Thyroid gland (tissue), 4 donors: Measurements from ENCODE around the gene RNF7. TPM values are rescaled to one million over a fixed set of nuclear protein-coding genes. Genes with fewer than 3 reads are reported as not detected.
"Not testable (repeated sequence)": the region's sequence is repeated elsewhere in the genome, so short reads cannot be mapped to it uniquely, and the experiment has no call there.

Source experiments
- DNase-seq, 2 donors: peaks; one replicate each; pipeline ENCODE4 v3.0.0-alpha.2; 2019
- H3K27ac ChIP-seq, 3 donors: fragments of 200-600 bp; sonication (generic); 1 replicate in 2 of 3; 2 replicates in 1 of 3; pipeline ENCODE4 v1.5.1; 2016 to 2019; ENCODE audit warnings: mild to moderate bottlenecking in 1 of 3, moderate library complexity in 1 of 3
- H3K27me3 ChIP-seq: fragments of 200-600 bp; sonication (generic); one replicate; pipeline ENCODE4 v1.5.1; 2019
- H3K36me3 ChIP-seq, 2 donors: fragments of 200-600 bp; sonication (generic); one replicate each; pipeline ENCODE4 v1.5.1; 2016 to 2019
- H3K4me1 ChIP-seq, 2 donors: fragments of 200-600 bp; sonication (generic); one replicate each; pipeline ENCODE4 v1.5.1; 2017 to 2019
- H3K4me3 ChIP-seq, 3 donors: fragments of 200-600 bp; sonication (generic); replicated peaks in 1 of 3; 1 replicate in 2 of 3; 2 replicates in 1 of 3; pipeline ENCODE4 v1.5.1; 2016; ENCODE audit warnings: mild to moderate bottlenecking in 1 of 3
- H3K9me3 ChIP-seq: fragments of 200-600 bp; sonication (generic); one replicate; pipeline ENCODE4 v1.5.1; 2017
- CTCF ChIP-seq, 6 experiments: fragments of 200-600 bp in 3 of 6; fragments of 450-650 bp in 3 of 6; sonication (generic) in 3 of 6; IDR thresholded peaks; one replicate each; pipeline ENCODE4 v1.5.1; 2016 to 2019; ENCODE audit warnings: antibody characterized with exemption in 6 of 6, mild to moderate bottlenecking in 2 of 6, inconsistent platforms in 1 of 6, moderate library complexity in 1 of 6
- POLR2A ChIP-seq, 2 donors: fragments of 450-650 bp; IDR thresholded peaks; one replicate each; pipeline ENCODE4 v1.6.1; 2017; ENCODE audit warnings: antibody characterized with exemption in 2 of 2, mild to moderate bottlenecking in 2 of 2, moderate library complexity in 1 of 2
- WGBS, 2 donors: methylation state at CpG; one replicate each; pipeline ENCODE4 v1.1.5; 2017; 5-methylcytosine and 5-hydroxymethylcytosine counted together
- intact Hi-C: fragments of 100-400 bp; cut with DNase I; formaldehyde crosslinking; loops from one replicate; pipeline ENCODE4 v1.15.1; 2023
- total RNA-seq, 4 donors: library from RNA; depleted of rRNA; stranded (reverse); fragments of >200 nt; gene quantifications; one replicate each; pipeline ENCODE4 v1.2.3, GENCODE V29; 2016

The RNF7 gene
- 100 to 1,000 TPM in 1 of 4 donors, 10 to 100 TPM in 3; 56.5 to 114 (median 79.1) TPM for total RNA-seq

DNA sequence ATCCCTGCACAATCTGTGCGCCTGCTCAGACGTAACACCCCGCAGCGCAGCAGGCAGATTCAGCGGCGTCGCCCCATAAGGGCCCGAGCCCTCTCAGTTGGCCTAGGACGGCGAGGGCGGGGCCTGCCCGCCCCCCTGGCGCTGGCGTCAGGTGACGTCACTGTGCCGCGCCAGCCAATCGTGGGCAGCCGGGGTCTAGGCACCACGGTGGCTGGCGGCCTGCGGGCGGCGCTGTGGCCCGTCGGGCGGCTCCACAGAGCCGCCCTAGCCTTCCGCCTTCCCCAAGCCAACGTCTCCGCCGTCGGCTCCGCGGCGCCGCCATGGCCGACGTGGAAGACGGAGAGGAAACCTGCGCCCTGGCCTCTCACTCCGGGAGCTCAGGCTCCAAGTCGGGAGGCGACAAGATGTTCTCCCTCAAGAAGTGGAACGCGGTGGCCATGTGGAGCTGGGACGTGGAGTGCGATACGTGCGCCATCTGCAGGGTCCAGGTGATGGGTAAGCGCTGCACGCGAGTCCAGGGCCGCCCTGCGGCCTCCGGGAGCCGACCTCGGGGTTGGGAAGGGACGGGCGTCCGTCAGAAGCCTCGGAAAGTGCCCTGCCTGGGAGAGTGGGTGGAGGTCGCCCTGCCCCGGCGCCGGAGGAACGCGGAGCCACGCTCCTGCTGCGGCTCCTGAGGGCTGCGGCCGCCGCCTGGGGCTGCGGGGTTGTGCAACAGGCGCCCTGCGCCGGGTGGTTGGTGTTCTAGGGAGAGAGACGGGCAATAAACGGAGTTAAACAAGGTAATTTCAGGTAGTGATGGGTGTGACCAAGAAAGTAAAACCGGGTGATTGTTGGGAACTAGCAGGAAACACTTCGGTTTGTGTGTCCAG is at the start of gene RNF7:
RNF7 (plus strand) TSS at position 277 of the 869 bp plus-strand sequence; CDS start at position 321, 44 bp downstream.
- Histone ChIP-seq H3K4me3 (peak within 1 kb of the TSS; percentile 92 to 96 (median 95)), H3K27ac (peak within 1 kb of the TSS; percentile 96 to 97 (median 97)), H3K36me3 (no peaks in the 10 kb centered on the region), H3K9me3 (no peaks in the 10 kb centered on the region), H3K4me1 (peaks cover 20 to 24% of the 10 kb centered on the region in 2 donors), H3K27me3 (no peaks in the 10 kb centered on the region)
- WGBS, 2 donors: 0% methylated on average over 38 to 49 of the region's 81 CpGs
- peak; percentile 94 for DNase-seq
- peak in 1 of 2 donors; percentile 90 for TF ChIP-seq POLR2A (IDR thresholded peaks at IDR 0.05)
- TF ChIP-seq CTCF (IDR thresholded peaks at IDR 0.05): peak; percentile 63 to 99 (median 92)
- intact Hi-C loops: loop anchor here (5.0 to 10.0 kb wide), 2 partner anchors 139 to 177 kb away; partner anchors contain the start of gene ATP1B3

DNA sequence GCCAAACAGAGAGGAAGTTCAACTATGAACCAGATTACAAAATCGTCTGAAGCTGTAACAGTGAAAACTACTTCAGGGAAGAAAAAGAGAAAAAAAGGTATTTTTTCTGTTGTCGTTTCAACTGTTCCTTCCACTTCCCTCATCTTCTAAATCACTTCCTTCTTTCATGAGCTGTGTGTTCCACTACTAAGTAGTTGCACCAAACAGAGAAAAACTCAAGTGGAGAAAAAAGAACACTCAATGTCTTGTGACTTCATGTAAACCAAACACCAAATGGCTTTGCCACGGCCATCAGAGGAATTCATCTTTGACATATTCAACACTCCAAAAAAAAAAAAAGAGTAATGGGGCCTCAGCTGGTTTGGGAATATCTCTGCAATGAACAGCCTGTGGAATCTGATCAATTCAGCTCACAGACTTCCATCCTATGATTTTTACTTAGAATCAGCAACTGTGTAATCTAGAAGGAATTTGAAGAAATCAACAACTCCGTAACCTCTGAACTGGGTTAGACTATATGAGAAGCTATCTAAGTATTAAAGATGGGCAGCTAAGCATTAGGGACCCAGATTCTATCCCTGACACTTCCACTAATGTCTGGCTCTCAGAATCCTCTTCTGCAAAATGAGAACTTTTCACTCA is 47.5 kb upstream of the RNF7 start:
- TF ChIP-seq POLR2A (IDR thresholded peaks at IDR 0.05) (no peak), CTCF (IDR thresholded peaks at IDR 0.05) (no peak)
- H3K4me1 ChIP-seq: peaks cover 0 to 11% of the 10 kb centered on the region in 2 donors
- H3K27ac ChIP-seq: no peak overlapping the region
- intact Hi-C loops: no loop called here
- H3K4me3 ChIP-seq: no peak overlapping the region
- DNase-seq: no peak
- no peaks in the 10 kb centered on the region for H3K9me3 ChIP-seq
- no peaks in the 10 kb centered on the region for H3K36me3 ChIP-seq
- no peaks in the 10 kb centered on the region for H3K27me3 ChIP-seq
- 40 to 44% methylated on average over 4 of the region's 4 CpGs for WGBS, 2 donors

- 95 to 100% methylated on average over 3 of the region's 3 CpGs for WGBS, 2 donors
- H3K4me1 ChIP-seq, H3K4me3 ChIP-seq, H3K27ac ChIP-seq, H3K36me3 ChIP-seq, DNase-seq, H3K9me3 ChIP-seq, intact Hi-C loops, H3K27me3 ChIP-seq: not testable (repeated sequence)
Observed at GRCh38 chr3:141691471-141691870, 46.6 kb upstream of the RNF7 start.

DNA sequence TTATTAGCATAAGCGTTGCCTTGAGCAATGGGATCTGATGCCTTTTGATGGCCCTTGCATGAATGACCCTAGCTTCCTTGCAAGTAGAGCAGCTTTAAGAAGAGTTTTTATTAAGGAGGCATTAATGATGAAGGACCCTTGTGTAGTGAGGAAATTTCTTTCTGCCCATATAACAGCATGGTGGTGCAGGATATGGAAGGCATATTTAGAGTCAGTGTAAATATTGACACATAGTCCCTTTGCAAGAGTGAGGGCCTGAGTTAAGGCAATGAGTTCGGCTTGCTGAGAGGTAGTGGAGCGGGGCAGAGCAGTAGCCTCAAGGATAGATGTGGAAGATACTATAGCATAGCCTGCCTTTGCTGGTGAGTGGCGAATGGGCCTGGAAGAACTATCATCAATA is 45.1 kb upstream of the RNF7 start:
- intact Hi-C loops, H3K9me3 ChIP-seq, DNase-seq, H3K4me1 ChIP-seq, H3K27me3 ChIP-seq, H3K4me3 ChIP-seq, H3K36me3 ChIP-seq, H3K27ac ChIP-seq: not testable (repeated sequence)
- 97 to 99% methylated on average over 4 of the region's 4 CpGs for WGBS, 2 donors

GRCh38 chr3:141699324-141699723 is 38.8 kb upstream of the RNF7 start:
- no peak for DNase-seq
- intact Hi-C loops: no loop called here
- Histone ChIP-seq H3K36me3 (no peaks in the 10 kb centered on the region), H3K27me3 (no peaks in the 10 kb centered on the region), H3K4me3 (no peak overlapping the region), H3K27ac (no peak overlapping the region), H3K4me1 (no peaks in the 10 kb centered on the region), H3K9me3 (no peaks in the 10 kb centered on the region)
- TF ChIP-seq POLR2A (IDR thresholded peaks at IDR 0.05) (no peak), CTCF (IDR thresholded peaks at IDR 0.05) (no peak)
- WGBS, 2 donors: 61 to 63% methylated on average over 7 of the region's 7 CpGs

DNA sequence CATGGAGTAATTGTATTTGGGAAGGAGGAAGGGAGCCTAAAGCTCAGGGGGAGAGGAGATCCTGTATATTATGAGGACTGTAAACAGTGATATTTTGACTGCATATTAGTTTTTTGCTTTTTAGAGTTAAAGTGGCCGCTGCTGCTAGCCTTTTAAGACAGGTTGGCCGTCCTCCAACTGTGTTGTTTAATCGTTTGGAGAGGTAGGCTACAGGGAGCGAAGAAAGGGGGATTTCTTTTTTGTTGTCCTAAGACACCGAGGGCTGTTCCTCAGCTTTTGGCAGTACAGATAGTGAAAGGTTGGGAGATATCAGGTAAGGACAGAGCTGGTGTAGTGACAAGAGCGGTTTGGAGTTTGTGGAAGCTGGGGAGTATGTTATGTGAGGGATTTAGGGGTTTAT is 38.2 kb upstream of the RNF7 start:
- H3K36me3 ChIP-seq: no peaks in the 10 kb centered on the region
- TF ChIP-seq POLR2A (IDR thresholded peaks at IDR 0.05): no peak
- TF ChIP-seq CTCF (IDR thresholded peaks at IDR 0.05): no peak
- no peaks in the 10 kb centered on the region for H3K9me3 ChIP-seq
- WGBS, 2 donors: 20 to 33% methylated on average over 6 of the region's 6 CpGs
- H3K4me1 ChIP-seq: no peaks in the 10 kb centered on the region
- intact Hi-C loops: no loop called here
- no peak overlapping the region for H3K27ac ChIP-seq
- H3K27me3 ChIP-seq: no peaks in the 10 kb centered on the region
- H3K4me3 ChIP-seq: no peak overlapping the region
- DNase-seq: peak; percentile 41 to 53

GRCh38 chr3:141703367-141703766 is 34.7 kb upstream of the RNF7 start:
- H3K4me1 ChIP-seq, H3K36me3 ChIP-seq, H3K4me3 ChIP-seq, H3K9me3 ChIP-seq, H3K27ac ChIP-seq, H3K27me3 ChIP-seq, intact Hi-C loops, DNase-seq: not testable (repeated sequence)
- 91 to 94% methylated on average over 3 of the region's 3 CpGs for WGBS, 2 donors
